Effector CD4-positive, alpha-beta T cell (primary cell): ENCODE measurements around the gene LRPAP1.
"Not testable (repeated sequence)": the region's sequence is repeated elsewhere in the genome, so short reads cannot be mapped to it uniquely, and the experiment has no call there.

ENCODE experiments used
- DNase-seq: peaks from one replicate; pipeline ENCODE4 v3.0.0-alpha.2; 2020
- total RNA-seq: gene quantifications from one replicate; lab custom pipeline; 2026; lab: John Stamatoyannopoulos, UW

The LRPAP1 gene
- 127 reads per million, percentile 87 among the genes with 10 or more reads in this experiment for total RNA-seq

- peak; percentile 79 for DNase-seq
These were observed at the start of gene LRPAP1 for GRCh38 chr4:3531879-3532750. TSS of gene LRPAP1 (minus strand) at chr4:3532422. CDS start at chr4:3532412, 10 bp downstream.

DNA sequence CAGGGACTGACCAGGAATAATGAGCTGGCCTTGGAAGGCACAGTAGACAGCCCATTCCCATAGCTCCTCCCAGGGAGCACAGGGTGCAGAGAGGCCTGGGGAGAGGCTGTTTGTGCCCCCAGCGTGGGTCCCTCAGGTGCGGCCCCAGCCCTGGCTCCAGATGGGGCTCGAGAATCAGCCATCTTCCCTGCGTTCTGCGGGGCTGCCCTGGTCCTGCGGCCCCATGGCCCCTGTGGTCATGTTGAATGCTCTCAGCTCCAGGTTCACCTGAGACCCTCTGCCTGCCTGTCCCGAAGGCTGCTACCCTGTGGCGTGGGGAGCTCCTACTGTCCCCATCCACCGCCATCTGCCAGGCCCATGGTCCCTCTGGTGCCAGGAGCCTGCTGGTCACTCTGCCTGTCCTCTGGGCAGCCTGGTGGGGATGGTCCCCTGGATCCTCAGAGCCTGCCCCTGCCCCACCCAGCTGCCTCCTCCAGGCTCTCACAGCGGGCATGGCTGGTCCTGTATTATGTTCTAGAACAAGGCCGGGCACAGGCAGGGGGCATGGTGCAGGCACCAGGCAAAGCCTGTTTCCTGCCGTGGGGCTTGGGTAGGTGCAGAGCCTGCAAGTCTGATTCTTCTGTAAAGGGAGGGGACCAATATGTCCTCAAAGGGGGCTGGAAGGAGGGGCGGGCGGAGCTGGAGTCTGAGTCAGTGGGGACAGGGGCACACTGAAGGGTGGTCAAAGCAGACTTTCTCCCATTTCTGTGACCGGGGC is 49.3 kb upstream of the LRPAP1 start:
- not testable (repeated sequence) for DNase-seq

DNA sequence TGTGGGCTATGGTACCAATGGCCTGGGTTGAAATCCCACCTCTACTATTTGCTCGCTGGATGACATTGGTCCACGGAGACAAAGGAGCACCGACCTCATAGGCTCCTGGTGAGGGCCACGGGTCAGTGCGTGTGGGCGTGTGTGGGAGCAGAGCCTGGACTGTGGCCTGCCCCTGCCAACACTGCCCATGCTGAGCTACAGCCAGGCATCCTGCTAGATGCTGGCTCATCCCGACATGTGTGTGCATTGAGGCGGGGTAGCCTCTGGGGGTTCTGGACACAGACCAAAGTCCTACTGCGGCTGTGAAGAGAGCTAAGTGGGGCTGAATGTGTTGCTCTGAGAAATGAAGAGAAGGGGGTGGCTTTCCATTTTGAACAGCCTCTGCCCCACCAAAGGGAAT is 48.6 kb upstream of the LRPAP1 start:
- not testable (repeated sequence) for DNase-seq

GRCh38 chr4:3578527-3579144 is 46.4 kb upstream of the LRPAP1 start:
- DNase-seq: not testable (repeated sequence)

- DNase-seq: not testable (repeated sequence)
These were observed 45.8 kb upstream of the LRPAP1 start for GRCh38 chr4:3578052-3578451.

DNA sequence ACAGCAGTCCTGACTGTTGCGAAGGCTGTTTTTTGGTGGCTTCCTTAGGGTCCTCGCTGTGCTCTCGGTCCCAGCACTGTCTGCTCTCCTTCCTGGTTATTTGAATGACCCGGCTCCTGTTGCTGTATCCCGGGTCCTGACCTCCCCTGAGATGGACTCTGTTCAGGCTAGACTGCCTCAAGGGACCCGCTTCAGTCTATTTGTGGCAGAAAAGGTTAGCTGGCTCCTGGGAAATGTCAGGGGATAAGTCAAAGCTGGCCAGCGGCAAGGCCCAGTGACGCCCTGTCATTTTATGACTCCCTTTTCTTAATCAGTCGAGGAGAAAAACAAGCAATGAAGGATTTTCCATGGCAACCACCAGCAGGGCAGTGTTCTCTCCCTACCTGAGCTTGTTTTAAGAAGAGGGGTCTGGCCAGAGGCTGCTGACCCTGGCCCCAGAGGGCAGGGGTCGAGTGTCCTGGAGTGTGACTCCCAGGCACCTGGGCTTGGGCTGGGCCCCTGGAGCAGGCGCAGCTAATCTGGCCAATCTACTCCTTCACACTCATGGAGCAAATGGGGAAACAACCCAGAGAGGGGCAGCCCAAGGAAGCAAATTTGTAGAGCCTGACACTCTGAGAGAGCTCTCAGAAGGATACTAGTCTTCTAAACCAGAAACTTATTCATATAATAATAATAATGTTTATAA is 45.1 kb upstream of the LRPAP1 start:
- not testable (repeated sequence) for DNase-seq

GRCh38 chr4:3576533-3577207 is 44.4 kb upstream of the LRPAP1 start:
- not testable (repeated sequence) for DNase-seq

DNA sequence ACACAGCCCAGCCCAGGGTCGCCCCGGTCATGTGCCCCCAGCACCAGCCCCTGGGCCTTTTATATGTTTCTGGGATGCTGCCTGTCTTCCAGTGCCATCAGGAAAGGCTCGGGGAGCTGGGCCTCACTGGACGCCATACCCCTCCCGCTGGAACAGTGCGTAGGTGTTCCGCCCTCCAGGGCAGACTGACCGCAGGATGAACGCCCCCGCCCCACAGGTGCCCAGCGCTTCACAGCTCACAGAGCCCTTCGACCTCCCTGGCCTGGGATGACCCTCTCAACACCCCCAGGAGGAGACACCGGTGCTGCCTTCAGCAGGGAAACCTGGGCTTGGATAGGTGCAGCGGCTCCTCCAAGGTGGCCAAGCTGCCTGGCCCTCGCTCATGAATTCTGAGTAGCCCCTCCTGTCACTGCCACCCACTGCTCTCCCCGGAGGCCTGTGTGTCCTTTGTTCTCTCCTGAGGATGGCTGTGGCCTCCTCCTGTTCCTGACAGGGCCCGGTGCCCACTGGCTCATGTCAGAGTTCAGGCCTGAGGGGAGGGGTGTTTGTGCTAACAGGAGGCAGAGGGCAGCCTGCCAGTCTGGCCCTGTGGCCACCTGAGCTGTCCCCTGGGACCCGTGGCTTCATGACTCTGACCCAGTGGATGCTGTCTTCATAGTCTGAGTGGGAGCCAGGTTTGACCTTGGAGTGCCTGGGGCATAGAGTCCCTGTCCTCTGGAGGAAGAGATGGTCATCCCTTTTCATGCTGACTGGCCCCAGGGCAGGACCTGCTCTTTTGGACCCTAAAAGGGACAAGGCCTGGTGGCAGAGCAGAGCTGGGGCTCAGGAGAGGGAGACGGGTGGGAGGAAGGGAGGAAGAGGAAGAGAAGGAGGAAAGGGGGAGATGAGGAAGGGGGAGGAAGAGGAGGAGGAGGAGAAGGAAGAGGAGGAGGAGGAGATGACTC is 43.5 kb upstream of the LRPAP1 start:
- DNase-seq: not testable (repeated sequence)

DNA sequence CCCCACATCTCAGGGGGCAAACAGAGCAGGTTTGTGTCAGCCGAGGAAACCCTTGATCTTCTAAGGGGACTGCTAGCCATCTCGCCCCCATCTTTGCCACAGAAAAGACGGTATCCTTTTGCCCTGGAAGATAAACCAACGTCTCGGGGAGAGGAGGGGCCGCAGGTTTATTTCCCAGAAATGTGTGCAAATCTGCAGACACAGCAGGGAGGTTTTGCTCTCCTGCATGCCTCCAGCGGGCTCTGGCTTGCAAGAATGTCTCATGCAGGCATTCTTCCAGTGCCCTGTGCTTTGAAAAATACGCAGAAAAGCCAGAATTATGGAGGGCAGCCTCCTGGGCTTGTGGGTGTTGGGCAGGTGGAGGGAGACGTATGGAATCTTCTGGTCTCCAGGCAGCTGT is 42.6 kb upstream of the LRPAP1 start:
- DNase-seq: not testable (repeated sequence)

GRCh38 chr4:3574346-3574745 is 42.1 kb upstream of the LRPAP1 start:
- DNase-seq: not testable (repeated sequence)

- no peak for DNase-seq
These were observed 40.9 kb upstream of the LRPAP1 start for GRCh38 chr4:3573131-3573530.

GRCh38 chr4:3572363-3572762 is 40.1 kb upstream of the LRPAP1 start:
- no peak for DNase-seq

- no peak for DNase-seq
These were observed 39.7 kb upstream of the LRPAP1 start for GRCh38 chr4:3571921-3572320.

GRCh38 chr4:3570923-3571322 is 38.7 kb upstream of the LRPAP1 start:
- DNase-seq: not testable (repeated sequence)

- not testable (repeated sequence) for DNase-seq
These were observed 37.4 kb upstream of the LRPAP1 start for GRCh38 chr4:3569611-3570010.

GRCh38 chr4:3566701-3567100 is 34.5 kb upstream of the LRPAP1 start:
- DNase-seq: not testable (repeated sequence)

- DNase-seq: not testable (repeated sequence)
These were observed 34.1 kb upstream of the LRPAP1 start for GRCh38 chr4:3566301-3566700.

DNA sequence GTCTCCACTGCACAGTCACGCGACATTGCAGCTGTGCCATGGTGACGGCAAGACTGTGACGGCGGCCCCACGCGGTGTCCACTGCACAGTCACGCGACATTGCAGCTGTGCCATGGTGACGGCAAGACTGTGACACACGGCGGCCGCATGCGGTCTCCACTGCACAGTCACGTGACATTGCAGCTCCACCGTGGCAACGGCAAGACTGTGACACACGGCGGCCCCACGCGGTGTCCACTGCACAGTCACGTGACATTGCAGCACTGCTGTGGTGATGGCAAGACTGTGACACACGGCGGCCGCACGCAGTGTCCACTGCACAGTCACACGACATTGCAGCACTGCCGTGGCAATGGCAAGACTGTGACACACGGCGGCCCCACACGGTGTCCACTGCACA is 32.7 kb upstream of the LRPAP1 start:
- not testable (repeated sequence) for DNase-seq

GRCh38 chr4:3563403-3563802 is 31.2 kb upstream of the LRPAP1 start:
- no peak for DNase-seq

DNA sequence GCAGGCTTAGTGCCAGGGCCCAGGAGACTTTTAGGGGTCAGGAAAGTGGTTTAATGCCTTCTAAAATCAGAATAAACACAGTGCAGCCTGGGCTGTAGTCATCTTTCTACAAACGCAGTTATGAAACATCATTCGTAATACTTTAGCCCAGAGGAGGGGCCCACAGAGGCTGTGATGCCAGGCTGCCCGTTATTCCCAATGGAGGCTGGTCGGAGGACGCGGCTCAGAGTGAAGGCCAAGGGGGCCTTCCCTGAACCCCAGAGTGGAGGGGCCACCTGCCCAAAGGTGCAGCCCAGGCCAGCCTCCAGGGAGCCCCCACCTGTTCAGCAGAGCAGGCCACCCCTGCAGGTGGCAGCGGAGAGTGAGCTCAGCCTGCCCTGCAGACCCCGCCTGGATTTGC is 29.9 kb upstream of the LRPAP1 start:
- not testable (repeated sequence) for DNase-seq

- not testable (repeated sequence) for DNase-seq
These were observed 28.2 kb upstream of the LRPAP1 start for GRCh38 chr4:3560465-3560864.
